22Rv1 (cell line): ENCODE results near the gene LHPP.

Experiments
- CTCF ChIP-seq: fragments of 450-650 bp; IDR thresholded peaks from 2 replicates; pipeline ENCODE4 v1.5.1; 2017; ENCODE audit warnings: mild to moderate bottlenecking
- ZFX ChIP-seq: fragments of 450-650 bp; IDR thresholded peaks from 2 replicates; pipeline ENCODE4 v1.6.1; 2017; ENCODE audit warnings: antibody characterized with exemption, borderline replicate concordance

- no peak for TF ChIP-seq CTCF
- TF ChIP-seq ZFX: no peak
Observed at GRCh38 chr10:124643330-124644009, 181.8 kb downstream of the LHPP start.
